ENCODE data around the gene STATH.
"Not testable (repeated sequence)": the region's sequence is repeated elsewhere in the genome, so short reads cannot be mapped to it uniquely, and the experiment has no call there.

Gene STATH

GRCh38 chr4:69995526-69996016, at the start of gene STATH:
STATH (plus strand) TSS chr4:69995966; CDS start chr4:69998438, 2,472 bp downstream.
- DNase-seq (ENCODE audit: low read depth in 3 of 3, low spot score in 1 of 3) = no peak

GRCh38 chr4:69951602-69952001, 44.2 kb upstream of the STATH start:
- no peak for DNase-seq (ENCODE audit: low read depth in 3 of 3, low spot score in 1 of 3)

GRCh38 chr4:69957209-69957608, 38.6 kb upstream of the STATH start:
- no peak for DNase-seq (ENCODE audit: low read depth in 3 of 3, low spot score in 1 of 3)

- DNase-seq (ENCODE audit: low read depth in 3 of 3, low spot score in 1 of 3) = no peak
These were observed 30.1 kb upstream of the STATH start, which contains the start of gene CSN2 for GRCh38 chr4:69965628-69966027. CSN2 (minus strand) TSS chr4:69965728; CDS start chr4:69960995, 4,733 bp downstream.

GRCh38 chr4:69970071-69970470, 25.7 kb upstream of the STATH start:
- DNase-seq (ENCODE audit: low read depth in 3 of 3, low spot score in 1 of 3) = no peak

GRCh38 chr4:69974631-69975030, 21.1 kb upstream of the STATH start:
- DNase-seq (ENCODE audit: low read depth in 3 of 3, low spot score in 1 of 3) = no peak

- no peak for DNase-seq (ENCODE audit: low read depth in 3 of 3, low spot score in 1 of 3)
These were observed 18.2 kb upstream of the STATH start for GRCh38 chr4:69977582-69977981.

- DNase-seq (ENCODE audit: low read depth in 3 of 3, low spot score in 1 of 3) = no peak
These were observed 11.7 kb upstream of the STATH start for GRCh38 chr4:69984030-69984443.

- DNase-seq (ENCODE audit: low read depth in 3 of 3, low spot score in 1 of 3) = no peak
These were observed 9.1 kb upstream of the STATH start for GRCh38 chr4:69986663-69987062.

GRCh38 chr4:69991016-69991415, 4.8 kb upstream of the STATH start:
- DNase-seq (ENCODE audit: low read depth in 3 of 3, low spot score in 1 of 3) = no peak

GRCh38 chr4:69994782-69995181, 984 bp upstream of the STATH start:
- DNase-seq (ENCODE audit: low read depth in 3 of 3, low spot score in 1 of 3) = no peak

GRCh38 chr4:69999420-69999819, 3.7 kb downstream of the STATH start:
- DNase-seq (ENCODE audit: low read depth in 3 of 3, low spot score in 1 of 3) = no peak

GRCh38 chr4:70000711-70001110, 4.9 kb downstream of the STATH start:
- no peak for DNase-seq (ENCODE audit: low read depth in 3 of 3, low spot score in 1 of 3)

GRCh38 chr4:70002507-70002906, 6.7 kb downstream of the STATH start:
- DNase-seq (ENCODE audit: low read depth in 3 of 3, low spot score in 1 of 3) = no peak

GRCh38 chr4:70008771-70009170, 13.0 kb downstream of the STATH start:
- DNase-seq (ENCODE audit: low read depth in 3 of 3, low spot score in 1 of 3) = no peak

- not testable (repeated sequence) for DNase-seq (ENCODE audit: low read depth in 3 of 3, low spot score in 1 of 3)
These were observed 23.2 kb downstream of the STATH start for GRCh38 chr4:70019006-70019405.

- no peak for DNase-seq (ENCODE audit: low read depth in 3 of 3, low spot score in 1 of 3)
These were observed 27.5 kb downstream of the STATH start for GRCh38 chr4:70023218-70023617.

GRCh38 chr4:70027011-70027410, 31.2 kb downstream of the STATH start:
- DNase-seq (ENCODE audit: low read depth in 3 of 3, low spot score in 1 of 3) = no peak

- DNase-seq (ENCODE audit: low read depth in 3 of 3, low spot score in 1 of 3) = not testable (repeated sequence)
These were observed 32.4 kb downstream of the STATH start, which contains the start of gene HTN3 for GRCh38 chr4:70028159-70028558. HTN3 (plus strand) TSS chr4:70028459; CDS start chr4:70030741, 2,282 bp downstream.

- not testable (repeated sequence) for DNase-seq (ENCODE audit: low read depth in 3 of 3, low spot score in 1 of 3)
These were observed 41.8 kb downstream of the STATH start for GRCh38 chr4:70037559-70037958.

- DNase-seq (ENCODE audit: low read depth in 3 of 3, low spot score in 1 of 3) = not testable (repeated sequence)
These were observed 44.2 kb downstream of the STATH start for GRCh38 chr4:70039928-70040327.

GRCh38 chr4:70041652-70042286, 46.0 kb downstream of the STATH start:
- no peak for DNase-seq (ENCODE audit: low read depth in 3 of 3, low spot score in 1 of 3)

GRCh38 chr4:70050138-70050537, 54.4 kb downstream of the STATH start, which contains the start of gene HTN1:
HTN1 (plus strand) TSS chr4:70050438; CDS start chr4:70053077, 2,639 bp downstream.
- not testable (repeated sequence) for DNase-seq (ENCODE audit: low read depth in 3 of 3, low spot score in 1 of 3)

All from stimulated activated CD4-positive, alpha-beta T cell treated with anti-CD3 and anti-CD28 coated beads, TNF-alpha, amount 100 ng/mL, for 1 hour (primary cell).